K562 (cell line): Measurements from ENCODE around the gene RPS6KA4. TPM values are rescaled to one million over a fixed set of nuclear protein-coding genes. Genes with fewer than 3 reads are reported as not detected.
A peak's percentile ranks its signal among the peaks of the same experiment; 100 is the strongest.

ENCODE experiments used
- CEBPB ChIP-seq: fragments of 450-650 bp; IDR thresholded peaks from 2 replicates; pipeline ENCODE4 v1.6.1; 2016; ENCODE audit warnings: missing genetic modification characterization, missing compliant biosample characterization
- EP300 ChIP-seq: IDR thresholded peaks from 2 replicates; pipeline ENCODE4 v1.6.1; 2012; ENCODE audit warnings: low read length, improper control_type of control experiment
- MAFK ChIP-seq: IDR thresholded peaks from 2 replicates; pipeline ENCODE4 v1.6.1; 2011; ENCODE audit warnings: low read length, improper control_type of control experiment
- MGA ChIP-seq: fragments of 450-650 bp; IDR thresholded peaks from 2 replicates; pipeline ENCODE4 v1.6.1; 2016; ENCODE audit warnings: mild to moderate bottlenecking, moderate library complexity
- polyA plus RNA-seq, 8 experiments: library from polyadenylated mRNA; depleted of rRNA in 4 of 8; stranded (reverse) in 5 of 8; unstranded in 3 of 8; fragments of >200 nt; fragmentation: Nextera tagmentation in 2 of 8; fragmentation: Illumina TruSeq in 1 of 8; extraction: Ambion mirVana in 2 of 8; extraction: Trizol in 1 of 8; gene quantifications; 2 replicates each; pipeline versions ENCODE4 v1.2.1 to v1.2.3, GENCODE V29; 2011 to 2014; ENCODE audit warnings: inconsistent platforms in 1 of 8, missing spikeins in 1 of 8
- total RNA-seq, 7 experiments: library from RNA; depleted of rRNA in 6 of 7; stranded (reverse); fragments of >200 nt in 6 of 7; fragmentation: Illumina TruSeq in 2 of 7; extraction: Trizol in 2 of 7; gene quantifications; 2 replicates each; pipeline versions ENCODE4 v1.2.1 to v1.2.3, GENCODE V29; 2011 to 2021; ENCODE audit warnings: low replicate concordance in 1 of 7

RPS6KA4 gene
- total and polyA plus RNA-seq, 9 of the 15 experiments (the other 6 are each of a cell fraction or from before 2014, with no cell fraction given), result 0.15 to 23.8 (median 9.8) TPM

GRCh38 chr11:64400102-64400501, 41.1 kb downstream of the RPS6KA4 start (continued):
- TF ChIP-seq MGA (peak; percentile 10; the same call in 1 of the 2 replicates), EP300 (peak; percentile 29; the same call in 1 of the 2 replicates), CEBPB (tag) (peak; percentile 75), MAFK (0 out of 2 replicates have a peak, but pooled peaks have one; percentile 23)
